LNCaP clone FGC (cell line): ENCODE data around the gene ANXA8.
"Not testable (repeated sequence)": the region's sequence is repeated elsewhere in the genome, so short reads cannot be mapped to it uniquely, and the experiment has no call there.

Experiments
- DNase-seq: peaks from one replicate; pipeline ENCODE4 v3.0.0-alpha.2; 2011; ENCODE audit warnings: low read depth
- H3K4me3 ChIP-seq: 2 replicates; pipeline ENCODE4 v1.5.1; 2011; ENCODE audit warnings: mild to moderate bottlenecking, low read depth, low read length, control low read depth
- CTCF ChIP-seq: IDR thresholded peaks from 2 replicates; pipeline ENCODE4 v1.5.1; 2012; ENCODE audit warnings: mild to moderate bottlenecking; ENCODE audit not compliant: control insufficient read depth, insufficient read depth; ENCODE audit errors: extremely low read depth

Gene ANXA8

GRCh38 chr10:47456079-47456785 is 27.7 kb downstream of the ANXA8 start:
- TF ChIP-seq CTCF = no peak
- DNase-seq = no peak
- H3K4me3 ChIP-seq = no peak overlapping the region

DNA sequence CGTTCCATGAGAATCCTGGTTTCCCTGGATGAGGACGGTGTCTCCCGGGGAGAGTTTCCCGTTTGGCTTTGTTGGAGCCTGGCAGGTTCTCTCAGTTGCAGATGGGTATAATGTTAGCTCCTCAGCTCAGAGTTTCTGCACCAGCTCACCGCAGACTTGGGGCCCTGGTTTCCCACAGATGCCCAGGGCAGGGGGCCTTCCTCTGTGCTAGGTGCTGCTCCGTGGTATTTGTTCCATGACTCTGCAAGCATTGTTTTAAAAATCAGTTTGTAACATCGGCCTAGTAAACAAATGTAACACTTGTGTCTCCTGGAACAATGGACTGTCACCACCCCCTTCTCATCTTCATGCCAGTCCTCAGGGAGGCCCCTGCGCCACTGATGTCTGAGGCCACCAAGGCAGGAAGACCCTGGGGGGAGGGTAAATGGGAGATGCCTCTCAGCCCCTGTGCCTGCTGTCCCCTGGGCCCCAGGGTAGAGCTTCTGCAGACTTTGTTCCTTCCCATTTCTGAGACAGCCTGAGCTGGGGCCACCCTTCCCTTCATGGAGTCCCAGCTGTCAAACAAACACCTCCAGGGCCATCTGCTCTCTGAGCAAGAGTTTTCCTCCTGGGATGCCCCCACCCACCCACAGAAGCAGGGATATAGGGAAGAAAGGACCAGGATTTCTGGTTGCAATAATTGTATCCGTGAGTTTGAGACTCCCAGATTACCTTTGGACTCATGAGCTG is 28.4 kb downstream of the ANXA8 start:
- not testable (repeated sequence) for H3K4me3 ChIP-seq, DNase-seq

GRCh38 chr10:47454780-47455058 is 29.2 kb downstream of the ANXA8 start:
- H3K4me3 ChIP-seq = no peak overlapping the region
- no peak for DNase-seq
- no peak for TF ChIP-seq CTCF

DNA sequence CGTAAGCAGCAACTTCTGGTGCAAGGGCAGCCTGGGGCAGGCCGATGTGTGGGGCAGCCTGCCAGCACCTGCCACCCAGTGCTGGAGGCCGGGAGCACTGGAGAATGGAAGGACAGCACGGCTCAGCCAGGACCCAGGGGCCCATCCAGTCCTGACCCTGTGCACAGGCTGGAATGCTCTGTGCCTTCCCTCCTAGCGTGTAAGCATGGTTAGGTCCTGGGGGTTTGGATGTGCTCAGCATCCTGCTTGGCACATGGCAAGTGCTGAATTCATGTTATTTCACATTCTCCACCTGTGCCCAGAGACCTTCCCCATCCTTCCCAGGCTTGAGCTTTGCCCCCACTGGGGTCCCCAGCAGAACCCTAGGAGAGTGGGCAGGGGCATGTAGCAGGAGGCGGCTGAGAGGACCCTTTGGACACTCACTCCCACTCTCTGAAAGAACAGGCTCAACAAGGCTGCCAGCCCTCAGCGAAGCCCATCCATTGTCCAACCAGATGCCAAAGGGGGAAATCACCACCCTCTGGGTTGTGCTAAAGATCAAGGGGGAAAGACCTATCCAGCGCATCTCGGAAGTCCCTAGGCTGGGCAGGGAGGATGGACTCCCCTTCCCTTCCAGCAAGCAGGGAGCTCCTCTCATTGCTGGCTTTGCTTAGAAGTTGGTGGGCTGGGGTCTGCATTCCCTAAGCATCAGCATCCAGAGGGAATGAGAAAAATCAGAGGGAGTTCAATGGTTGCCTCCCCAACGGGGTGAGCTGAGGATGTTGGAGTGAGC is 29.7 kb downstream of the ANXA8 start:
- H3K4me3 ChIP-seq = no peak overlapping the region
- TF ChIP-seq CTCF = no peak
- no peak for DNase-seq

DNA sequence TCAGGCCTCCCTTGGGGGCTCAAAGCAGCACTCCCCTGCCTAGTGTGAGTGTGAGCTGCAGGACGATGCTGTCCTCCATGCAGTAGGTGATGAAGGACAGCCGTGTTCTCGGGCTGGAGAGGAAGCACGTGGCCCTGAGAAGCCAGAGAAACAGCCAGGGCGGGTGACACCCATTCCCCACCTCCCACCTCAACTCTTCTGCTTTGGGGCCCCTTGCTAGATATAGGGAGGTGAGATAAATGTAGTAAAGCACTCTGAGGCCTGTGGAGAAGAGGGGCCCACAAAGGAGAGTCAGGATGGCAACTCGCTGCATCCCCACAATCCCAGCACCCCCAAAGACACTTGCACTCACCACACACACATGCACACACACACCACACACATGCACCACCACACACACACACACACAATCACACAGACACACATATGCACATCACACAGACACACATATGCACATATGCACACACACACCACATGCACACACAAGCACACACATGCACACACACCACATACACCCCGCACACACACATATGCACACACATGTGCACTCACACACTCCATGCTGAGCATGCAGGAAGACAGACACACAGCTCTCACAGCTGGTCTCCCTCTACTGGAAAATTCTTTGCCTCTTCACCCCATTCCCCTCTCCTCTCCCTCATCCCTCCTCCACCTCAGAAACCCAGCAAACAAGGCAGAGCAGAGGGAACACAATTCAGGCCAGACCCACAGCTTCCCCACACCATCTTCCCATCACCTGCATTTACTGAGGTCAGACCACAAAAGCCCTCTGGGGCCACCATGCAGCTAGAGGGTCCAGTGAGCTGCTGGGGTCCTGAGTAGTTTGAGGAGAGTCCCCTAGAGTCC is 30.5 kb downstream of the ANXA8 start:
- no peak for TF ChIP-seq CTCF
- no peak overlapping the region for H3K4me3 ChIP-seq
- no peak for DNase-seq

DNA sequence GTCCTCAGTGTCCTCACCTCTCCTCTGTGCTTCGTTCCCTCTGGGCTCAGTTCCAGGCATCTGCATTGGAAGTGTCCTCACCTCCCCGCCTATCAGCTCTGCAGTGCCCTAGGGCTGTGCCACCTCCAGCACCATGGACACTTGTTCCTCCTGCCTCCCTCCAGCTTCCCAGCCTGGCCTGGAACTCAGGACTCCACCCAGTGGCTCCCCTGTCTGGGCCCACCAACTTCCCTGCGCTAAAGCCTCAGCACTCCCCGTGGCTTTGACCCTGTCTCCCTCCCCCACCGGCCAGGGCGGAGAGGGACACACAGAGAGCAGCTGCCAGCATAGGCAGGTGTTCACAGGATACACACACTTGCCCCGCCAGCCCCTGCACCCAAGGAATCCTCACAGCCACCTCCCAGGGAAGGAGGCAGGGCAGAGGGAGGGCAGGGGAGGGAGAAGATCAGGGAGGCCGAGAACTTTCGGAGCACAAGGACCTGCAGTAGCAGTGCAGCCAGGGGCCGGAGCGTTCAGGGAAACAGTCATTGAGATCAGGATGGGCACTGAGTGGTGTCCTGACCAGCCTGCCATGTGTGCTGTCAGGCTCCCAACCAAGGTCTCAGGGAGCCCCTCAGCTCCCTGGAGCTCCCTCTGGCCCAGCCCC is 31.3 kb downstream of the ANXA8 start:
- no peak for DNase-seq
- no peak for TF ChIP-seq CTCF
- no peak overlapping the region for H3K4me3 ChIP-seq
